NCI-H146 treated with DMSO at 0.1 percent for 48 hours (cell line): Measurements from ENCODE around the gene GALNT9.
"Not testable (repeated sequence)": the region's sequence is repeated elsewhere in the genome, so short reads cannot be mapped to it uniquely, and the experiment has no call there.

Experiments used
- DNase-seq: peaks from one replicate; lab custom pipeline; 2025; ENCODE audit not compliant: unreplicated experiment; lab: John Stamatoyannopoulos, UW

The GALNT9 gene

GRCh38 chr12:132202929-132203721 is 126.3 kb downstream of the GALNT9 start:
- no peak for DNase-seq

DNA sequence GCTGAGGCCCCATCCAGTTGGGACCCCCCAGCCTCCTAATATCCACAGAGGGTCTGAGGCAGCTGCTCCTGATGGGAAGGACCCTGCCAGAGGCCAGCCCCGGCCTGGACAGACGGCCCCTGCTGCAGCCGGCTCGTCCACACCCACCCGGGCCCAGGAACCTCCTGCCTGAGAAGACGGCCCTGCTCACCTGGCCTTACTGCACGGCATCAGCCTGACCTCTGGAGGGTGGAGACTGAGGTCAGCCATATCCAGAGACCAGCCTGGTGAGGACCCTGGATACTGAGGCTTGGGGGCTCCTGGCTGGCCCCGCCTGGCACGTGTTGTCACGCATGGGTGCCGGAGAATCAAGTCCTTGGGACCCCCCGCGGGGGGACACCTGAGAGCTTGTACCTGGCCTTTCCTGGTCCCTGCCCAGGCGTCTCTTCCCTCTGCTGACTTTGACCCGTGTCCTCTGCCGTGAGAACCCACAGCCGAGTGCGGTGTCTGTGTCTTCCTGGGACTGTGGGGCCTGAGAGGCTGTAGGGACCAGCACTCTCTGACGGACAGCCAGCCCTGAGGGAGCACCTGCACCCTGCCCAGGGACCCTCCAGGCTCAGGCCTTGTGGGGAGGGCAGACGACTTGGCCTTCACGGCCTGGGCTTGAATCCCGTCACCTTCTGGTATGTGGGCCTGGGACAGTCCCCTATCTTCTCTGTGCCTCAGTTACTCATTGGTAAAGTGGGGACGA is 127.8 kb downstream of the GALNT9 start:
- DNase-seq, result no peak

GRCh38 chr12:132200800-132201199 is 128.6 kb downstream of the GALNT9 start:
- DNase-seq, result no peak

- DNase-seq, result no peak
Measured at GRCh38 chr12:132199526-132200319, 129.7 kb downstream of the GALNT9 start.

- no peak for DNase-seq
Measured at GRCh38 chr12:132199101-132199500, 130.3 kb downstream of the GALNT9 start.

DNA sequence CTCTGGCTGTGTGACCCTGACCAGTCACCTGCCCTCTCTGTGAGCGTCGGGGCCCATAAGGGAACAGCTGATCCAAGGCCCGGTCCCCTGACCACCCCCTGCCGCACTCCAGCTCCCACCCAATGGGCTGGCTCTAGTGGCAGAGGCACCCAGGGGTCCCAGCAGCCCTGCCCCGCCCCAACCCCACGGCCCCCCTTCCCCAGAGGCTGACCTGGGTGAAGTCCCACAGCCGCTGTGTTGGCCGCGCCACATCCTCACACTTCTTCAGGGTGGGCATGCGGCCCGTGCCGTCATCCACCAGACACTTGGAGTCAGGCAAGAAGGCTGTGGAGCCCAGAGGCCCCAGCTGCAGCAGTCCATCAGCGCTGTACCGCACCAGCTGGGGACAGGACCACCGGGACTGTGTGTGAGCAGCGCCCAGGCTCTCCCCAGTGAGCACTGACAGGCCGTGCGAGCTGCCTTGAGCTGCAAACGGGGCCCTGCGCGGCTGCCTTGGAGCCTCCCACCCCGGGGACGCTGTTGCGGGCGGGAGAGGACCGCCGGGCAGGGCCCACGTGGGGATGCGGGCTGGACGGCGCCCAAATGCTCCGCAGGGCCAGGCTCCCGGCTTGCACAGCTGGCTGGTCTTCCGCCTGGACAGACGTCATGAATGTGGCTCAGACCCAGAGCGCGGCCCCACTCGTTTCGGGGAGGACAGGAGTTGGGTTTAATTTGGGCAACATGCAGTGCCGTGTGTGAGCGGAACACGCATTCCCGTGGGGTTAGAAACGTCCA is 131.6 kb downstream of the GALNT9 start:
- DNase-seq, result no peak

DNA sequence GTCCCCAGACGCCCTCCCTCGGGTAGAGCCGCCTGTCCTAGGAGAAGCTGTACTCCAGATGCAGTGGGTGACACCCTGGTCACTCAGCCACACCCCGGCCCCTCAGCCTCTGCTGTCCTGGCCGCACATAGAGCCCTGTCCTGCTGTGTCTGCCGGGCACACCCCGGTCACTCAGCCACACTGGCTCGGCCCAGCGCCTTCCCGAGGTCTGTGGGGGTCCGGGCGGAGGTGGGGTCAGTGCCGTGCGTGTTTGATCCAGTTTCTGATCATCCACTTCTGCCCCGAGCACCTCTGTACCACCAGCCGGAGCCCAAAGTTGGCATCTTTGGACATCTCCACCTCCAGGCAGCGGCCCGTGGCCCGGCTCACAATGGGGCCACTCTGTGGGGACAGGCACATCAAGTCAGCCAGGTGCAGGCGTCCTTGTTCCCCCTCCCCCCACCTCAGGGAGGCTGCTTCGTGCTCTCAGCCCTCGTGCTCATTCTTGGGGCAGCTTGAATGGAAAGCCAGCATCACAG is 132.5 kb downstream of the GALNT9 start:
- DNase-seq, result no peak

DNA sequence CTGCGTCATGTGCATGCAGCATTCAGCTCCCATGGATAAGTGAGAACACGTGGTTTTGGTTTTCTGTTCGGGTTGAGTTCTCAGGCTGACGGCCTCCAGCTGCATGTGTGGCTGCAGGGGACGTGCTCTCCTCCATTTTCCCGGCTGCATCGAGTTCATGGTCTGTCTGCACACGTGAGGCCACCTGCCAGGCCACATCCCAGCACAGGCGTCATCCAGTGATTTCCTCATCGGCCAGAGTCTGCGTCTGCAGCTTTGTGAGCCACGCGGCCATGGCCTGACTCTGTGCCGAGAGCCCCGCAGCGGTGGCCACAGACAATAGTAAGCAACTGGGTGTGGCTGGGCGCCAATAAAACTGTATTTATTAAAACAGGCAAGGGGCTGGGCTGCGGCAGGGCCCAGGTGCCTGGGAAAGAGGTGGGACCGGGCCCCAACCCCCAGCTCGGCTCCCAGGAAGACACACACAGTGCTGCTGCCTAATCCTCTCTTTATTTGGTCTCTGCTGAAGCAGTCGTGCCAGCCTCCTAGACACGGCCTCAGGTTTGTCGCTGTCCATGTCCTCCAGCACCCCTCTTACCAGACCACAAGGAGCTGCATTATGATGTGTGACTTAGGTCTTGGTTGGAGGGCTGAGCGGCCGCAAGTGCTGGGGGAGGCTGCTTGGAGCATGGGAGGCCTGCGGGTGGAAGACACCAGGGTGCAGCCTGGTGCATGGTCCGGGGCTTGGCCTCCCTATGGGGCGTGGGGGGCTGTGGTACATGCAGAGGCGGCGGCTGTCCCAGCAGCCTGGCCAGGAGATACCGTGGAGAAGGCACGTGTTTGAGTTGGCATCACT is 133.1 kb downstream of the GALNT9 start:
- no peak for DNase-seq

- DNase-seq, result not testable (repeated sequence)
Measured at GRCh38 chr12:132195242-132195641, 134.1 kb downstream of the GALNT9 start.

DNA sequence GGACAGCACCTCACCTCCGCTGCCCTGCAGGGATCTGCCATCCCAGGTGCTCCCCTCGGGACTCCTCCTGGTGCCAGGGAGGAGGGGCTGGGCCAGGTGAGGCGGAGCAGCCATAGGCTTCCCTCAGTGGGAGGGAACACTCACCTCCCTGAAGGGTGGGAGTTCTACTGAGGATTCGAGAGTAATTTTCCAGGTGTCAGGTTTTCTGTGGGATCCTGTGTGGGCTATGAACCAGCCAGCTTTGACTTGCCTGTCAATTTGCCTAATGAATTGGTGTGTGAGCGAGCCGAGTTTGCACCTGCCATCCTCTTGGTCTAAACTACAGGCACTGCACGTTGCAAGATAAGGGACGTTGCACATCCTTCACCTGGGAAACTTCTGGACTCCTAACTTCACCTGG is 134.8 kb downstream of the GALNT9 start:
- DNase-seq, result no peak

DNA sequence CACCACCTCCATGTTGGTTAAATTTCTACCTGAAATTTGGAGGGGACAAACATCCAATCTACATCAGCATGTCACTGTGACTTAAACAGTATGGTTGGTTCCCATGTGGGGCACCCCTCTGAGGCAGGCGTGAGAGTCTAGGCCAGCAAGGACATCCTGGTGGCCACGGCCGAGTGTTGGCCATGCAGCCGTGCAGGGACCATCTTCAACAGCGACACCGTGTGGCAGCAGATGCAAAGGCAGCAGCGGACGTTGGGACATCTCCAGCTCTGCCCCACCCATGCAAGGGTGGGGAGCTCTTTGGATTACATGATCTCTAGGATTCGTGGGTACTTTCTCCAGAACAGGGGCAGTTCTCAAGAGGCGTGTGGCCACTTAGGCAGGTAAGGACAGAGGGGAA is 135.3 kb downstream of the GALNT9 start:
- DNase-seq, result no peak

GRCh38 chr12:132191715-132192553 is 137.5 kb downstream of the GALNT9 start:
- DNase-seq, result no peak

GRCh38 chr12:132190834-132191500 is 138.4 kb downstream of the GALNT9 start:
- no peak for DNase-seq

GRCh38 chr12:132190012-132190755 is 139.2 kb downstream of the GALNT9 start:
- no peak for DNase-seq

DNA sequence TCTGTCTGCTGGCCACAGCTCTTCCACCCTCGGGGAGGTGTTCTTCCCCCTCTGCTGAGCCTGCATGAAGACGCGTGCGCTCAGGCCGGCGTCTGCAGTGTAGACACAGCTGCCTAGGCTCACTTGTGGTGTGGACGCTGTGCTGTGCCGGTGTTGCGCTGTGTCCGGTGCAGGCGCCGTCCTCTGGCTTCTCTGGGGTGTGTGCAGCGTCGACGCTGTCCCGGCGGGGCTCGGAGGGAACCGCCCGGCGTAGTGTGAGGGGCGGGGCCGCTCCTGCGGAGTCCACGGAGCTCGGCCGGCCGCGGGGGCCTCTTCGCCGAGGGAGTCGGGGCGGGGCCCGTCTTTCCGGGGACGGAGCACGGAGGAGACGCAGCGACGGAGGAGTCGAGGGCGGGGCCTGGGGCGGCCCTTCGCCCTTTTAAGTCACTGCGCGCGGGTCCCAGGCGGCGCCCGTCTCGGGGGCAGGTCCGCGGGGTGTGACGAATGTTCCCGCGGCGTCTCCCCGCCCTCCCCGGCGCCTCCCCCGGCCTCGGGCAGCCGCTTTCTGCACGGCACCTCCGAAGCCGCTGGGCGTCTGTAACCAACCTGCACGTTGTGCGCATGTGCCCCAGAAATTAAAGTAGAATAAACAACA is 139.9 kb downstream of the GALNT9 start:
- DNase-seq, result peak; percentile 44

DNA sequence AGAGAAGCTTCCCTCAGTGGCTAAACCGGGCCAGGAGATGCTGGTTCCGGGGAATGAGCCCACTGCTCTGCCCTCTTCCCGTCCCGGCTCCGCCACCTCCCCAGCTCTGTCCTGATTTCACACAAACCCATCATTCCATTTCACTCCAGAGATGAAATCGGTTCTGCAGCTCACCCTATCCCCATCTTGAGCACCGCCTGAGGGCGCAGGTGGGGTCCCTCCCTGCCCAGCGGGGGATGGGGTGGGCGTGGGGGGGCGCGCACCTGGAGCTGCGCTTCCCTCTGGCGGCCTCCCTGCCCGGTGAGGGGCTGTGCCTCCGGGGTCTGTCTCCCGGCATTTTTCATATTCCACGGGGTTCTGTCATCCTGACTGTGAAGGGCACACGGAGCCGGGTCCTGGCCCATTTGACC is 140.5 kb downstream of the GALNT9 start:
- no peak for DNase-seq

- DNase-seq, result no peak
Measured at GRCh38 chr12:132188451-132188901, 140.9 kb downstream of the GALNT9 start.
